Liver (tissue), 9 donors: ENCODE data around the gene SPINK6. TPM values are rescaled to one million over a fixed set of nuclear protein-coding genes. Genes with fewer than 3 reads are reported as not detected.

Experiments
- DNase-seq: peaks from one replicate; pipeline ENCODE4 v3.0.0-alpha.2; 2017; ENCODE audit warnings: low spot score
- H3K27ac ChIP-seq, 2 donors: one replicate each; pipeline ENCODE4 v1.7.0; 2013; ENCODE audit warnings: inconsistent platforms in 2 of 2, low read length in 2 of 2, control low read depth in 1 of 2, low read depth in 1 of 2, mild to moderate bottlenecking in 1 of 2
- H3K27me3 ChIP-seq, 4 donors: one replicate each; pipeline versions ENCODE4 v1.6.1 to v1.7.0; 2013; ENCODE audit warnings: low read length in 3 of 4, inconsistent platforms in 1 of 4, mild to moderate bottlenecking in 1 of 4, moderate library complexity in 1 of 4; ENCODE audit not compliant: control insufficient read depth in 4 of 4, insufficient read depth in 4 of 4
- H3K36me3 ChIP-seq, 4 donors: one replicate each; pipeline versions ENCODE4 v1.6.1 to v1.7.0; 2013; ENCODE audit warnings: low read length in 3 of 4, mild to moderate bottlenecking in 3 of 4, low read depth in 1 of 4, moderate library complexity in 1 of 4; ENCODE audit not compliant: control insufficient read depth in 4 of 4, insufficient read depth in 3 of 4
- H3K4me1 ChIP-seq, 4 donors: one replicate each; pipeline versions ENCODE4 v1.6.1 to v1.7.0; 2013; ENCODE audit warnings: low read length in 3 of 4, mild to moderate bottlenecking in 3 of 4, moderate library complexity in 1 of 4; ENCODE audit not compliant: control insufficient read depth in 4 of 4, insufficient read depth in 4 of 4
- H3K4me3 ChIP-seq, 3 donors: one replicate each; pipeline versions ENCODE4 v1.6.1 to v1.7.0; 2013; ENCODE audit warnings: low read length in 3 of 3, control low read depth in 1 of 3, low read depth in 1 of 3, mild to moderate bottlenecking in 1 of 3
- H3K9ac ChIP-seq, 2 donors: one replicate each; pipeline ENCODE4 v1.7.0; 2013; ENCODE audit warnings: low read length in 2 of 2, mild to moderate bottlenecking in 2 of 2, moderate library complexity in 2 of 2, control low read depth in 1 of 2, low read depth in 1 of 2
- H3K9me3 ChIP-seq, 4 donors: one replicate each; pipeline versions ENCODE4 v1.6.1 to v1.7.0; 2013; ENCODE audit warnings: low read length in 3 of 4; ENCODE audit not compliant: control insufficient read depth in 4 of 4
- EGR1 ChIP-seq, 2 donors: IDR thresholded peaks; 2 replicates each; pipeline ENCODE4 v1.6.1; 2016 to 2018; ENCODE audit warnings: antibody characterized with exemption in 2 of 2, low read depth in 2 of 2
- FOXA1 ChIP-seq: IDR thresholded peaks from 2 replicates; pipeline ENCODE4 v1.6.1; 2016; ENCODE audit warnings: antibody characterized with exemption
- FOXA2 ChIP-seq: IDR thresholded peaks from 2 replicates; pipeline ENCODE4 v1.6.1; 2016; ENCODE audit warnings: antibody characterized with exemption
- GABPA ChIP-seq, 2 donors: IDR thresholded peaks in 1 of 2; conservative IDR thresholded peaks in 1 of 2; 2 replicates each; pipeline ENCODE4 v1.6.1; 2016; ENCODE audit warnings: antibody characterized with exemption in 2 of 2, mild to moderate bottlenecking in 1 of 2, moderate library complexity in 1 of 2
- HNF4A ChIP-seq, 2 donors: conservative IDR thresholded peaks; 2 replicates each; pipeline ENCODE4 v1.6.1; 2016; ENCODE audit warnings: antibody characterized with exemption in 2 of 2, mild to moderate bottlenecking in 2 of 2
- HNF4G ChIP-seq: IDR thresholded peaks from 2 replicates; pipeline ENCODE4 v1.6.1; 2016; ENCODE audit warnings: antibody characterized with exemption
- JUND ChIP-seq, 2 donors: IDR thresholded peaks; 2 replicates each; pipeline ENCODE4 v1.6.1; 2016; ENCODE audit warnings: antibody characterized with exemption in 2 of 2
- NR2F2 ChIP-seq: IDR thresholded peaks from 2 replicates; pipeline ENCODE4 v1.6.1; 2016; ENCODE audit warnings: antibody characterized with exemption
- RAD21 ChIP-seq, 2 donors: IDR thresholded peaks; 2 replicates each; pipeline ENCODE4 v1.6.1; 2016; ENCODE audit warnings: antibody characterized with exemption in 2 of 2, mild to moderate bottlenecking in 2 of 2
- RXRA ChIP-seq, 2 donors: IDR thresholded peaks; 2 replicates each; pipeline ENCODE4 v1.6.1; 2017 to 2018; ENCODE audit warnings: antibody characterized with exemption in 2 of 2, mild to moderate bottlenecking in 1 of 2
- SP1 ChIP-seq: IDR thresholded peaks from 2 replicates; pipeline ENCODE4 v1.6.1; 2018; ENCODE audit warnings: antibody characterized with exemption, mild to moderate bottlenecking
- TAF1 ChIP-seq: conservative IDR thresholded peaks from 2 replicates; pipeline ENCODE4 v1.6.1; 2016; ENCODE audit warnings: antibody characterized with exemption, mild to moderate bottlenecking
- YY1 ChIP-seq: IDR thresholded peaks from 2 replicates; pipeline ENCODE4 v1.6.1; 2016; ENCODE audit warnings: antibody characterized with exemption, mild to moderate bottlenecking
- WGBS: extraction: QIAGEN DNeasy Blood & Tissue Kit; methylation state at CpG from one replicate; pipeline ENCODE4 v1.1.7; 2013; 5-methylcytosine and 5-hydroxymethylcytosine counted together
- polyA plus RNA-seq, 2 donors: library from polyadenylated mRNA; stranded (reverse) in 1 of 2; unstranded in 1 of 2; fragments of 200-250 nt in 1 of 2; fragments of >200 nt in 1 of 2; fragmentation: Nextera tagmentation in 1 of 2; extraction: Ambion mirVana in 1 of 2; gene quantifications; one replicate each; pipeline versions ENCODE4 v1.2.1 to v1.2.3, GENCODE V29; 2013 to 2015
- total RNA-seq, 2 donors: library from RNA; depleted of rRNA; stranded (reverse); fragments of >200 nt; gene quantifications; one replicate each; pipeline ENCODE4 v1.2.3, GENCODE V29; 2014
- TF ChIP-seq, protein P1 (sequence below): IDR thresholded peaks from 2 replicates; pipeline ENCODE4 v1.6.1; 2016; ENCODE audit warnings: antibody characterized with exemption
- TF ChIP-seq, protein P2 (sequence below): fragments of 150-350 bp; IDR thresholded peaks from 2 replicates; pipeline ENCODE4 v1.5.1; 2017; ENCODE audit warnings: improper control_type of control experiment, low read depth, low read length; ENCODE audit not compliant: missing input control
- TF ChIP-seq, protein P3 (sequence below): IDR thresholded peaks from 2 replicates; pipeline ENCODE4 v1.6.1; 2016; ENCODE audit warnings: antibody characterized with exemption, mild to moderate bottlenecking
- TF ChIP-seq, protein P4 (sequence below): IDR thresholded peaks from 2 replicates; pipeline ENCODE4 v1.6.1; 2016; ENCODE audit warnings: antibody characterized with exemption
- TF ChIP-seq, protein P5 (sequence below): IDR thresholded peaks from 2 replicates; pipeline ENCODE4 v1.6.1; 2016; ENCODE audit warnings: antibody characterized with exemption
- donor health status: healthy.
- donor health status: healthy.
- donor health status: healthy.
- donor health status: healthy.
- donor health status: healthy.

Gene SPINK6
- total and polyA plus RNA-seq, 4 donors, result not detected

DNA sequence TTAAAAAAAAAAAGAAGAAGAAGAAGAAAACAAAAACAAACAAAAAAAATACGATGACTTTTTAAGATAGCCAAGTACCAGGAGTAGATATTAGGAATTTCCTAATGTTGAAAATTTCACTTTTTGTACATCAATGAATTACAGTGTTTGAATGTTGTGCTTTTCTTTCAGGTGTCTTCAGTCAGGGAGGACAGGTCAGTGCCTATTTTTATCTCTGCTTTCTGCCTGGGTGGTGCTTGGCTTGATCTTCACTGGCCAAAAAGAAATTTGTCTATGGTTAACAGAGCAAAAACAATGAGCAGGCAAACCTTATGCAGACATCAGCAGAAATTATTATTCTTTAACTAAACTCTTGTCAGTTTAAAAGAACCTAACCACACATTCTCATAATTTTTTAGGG is 3.0 kb downstream of the SPINK6 start:
- H3K27me3 ChIP-seq, result no peaks in the 10 kb centered on the region
- peaks cover 0 to 8% (median 0%) of the 10 kb centered on the region in 4 donors for H3K4me1 ChIP-seq
- H3K9me3 ChIP-seq, result no peaks in the 10 kb centered on the region
- H3K27ac ChIP-seq, result no peak overlapping the region
- no peak for TF ChIP-seq EGR1 (IDR thresholded peaks at IDR 0.05; ENCODE audit: low read depth in 2 of 2)
- TF ChIP-seq HNF4G, result no peak
- TF ChIP-seq, protein P1, sequence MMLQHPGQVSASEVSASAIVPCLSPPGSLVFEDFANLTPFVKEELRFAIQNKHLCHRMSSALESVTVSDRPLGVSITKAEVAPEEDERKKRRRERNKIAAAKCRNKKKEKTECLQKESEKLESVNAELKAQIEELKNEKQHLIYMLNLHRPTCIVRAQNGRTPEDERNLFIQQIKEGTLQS, result no peak
- TF ChIP-seq NR2F2, result no peak
- TF ChIP-seq, protein P2, sequence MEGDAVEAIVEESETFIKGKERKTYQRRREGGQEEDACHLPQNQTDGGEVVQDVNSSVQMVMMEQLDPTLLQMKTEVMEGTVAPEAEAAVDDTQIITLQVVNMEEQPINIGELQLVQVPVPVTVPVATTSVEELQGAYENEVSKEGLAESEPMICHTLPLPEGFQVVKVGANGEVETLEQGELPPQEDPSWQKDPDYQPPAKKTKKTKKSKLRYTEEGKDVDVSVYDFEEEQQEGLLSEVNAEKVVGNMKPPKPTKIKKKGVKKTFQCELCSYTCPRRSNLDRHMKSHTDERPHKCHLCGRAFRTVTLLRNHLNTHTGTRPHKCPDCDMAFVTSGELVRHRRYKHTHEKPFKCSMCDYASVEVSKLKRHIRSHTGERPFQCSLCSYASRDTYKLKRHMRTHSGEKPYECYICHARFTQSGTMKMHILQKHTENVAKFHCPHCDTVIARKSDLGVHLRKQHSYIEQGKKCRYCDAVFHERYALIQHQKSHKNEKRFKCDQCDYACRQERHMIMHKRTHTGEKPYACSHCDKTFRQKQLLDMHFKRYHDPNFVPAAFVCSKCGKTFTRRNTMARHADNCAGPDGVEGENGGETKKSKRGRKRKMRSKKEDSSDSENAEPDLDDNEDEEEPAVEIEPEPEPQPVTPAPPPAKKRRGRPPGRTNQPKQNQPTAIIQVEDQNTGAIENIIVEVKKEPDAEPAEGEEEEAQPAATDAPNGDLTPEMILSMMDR, result no peak
- TF ChIP-seq, protein P3, sequence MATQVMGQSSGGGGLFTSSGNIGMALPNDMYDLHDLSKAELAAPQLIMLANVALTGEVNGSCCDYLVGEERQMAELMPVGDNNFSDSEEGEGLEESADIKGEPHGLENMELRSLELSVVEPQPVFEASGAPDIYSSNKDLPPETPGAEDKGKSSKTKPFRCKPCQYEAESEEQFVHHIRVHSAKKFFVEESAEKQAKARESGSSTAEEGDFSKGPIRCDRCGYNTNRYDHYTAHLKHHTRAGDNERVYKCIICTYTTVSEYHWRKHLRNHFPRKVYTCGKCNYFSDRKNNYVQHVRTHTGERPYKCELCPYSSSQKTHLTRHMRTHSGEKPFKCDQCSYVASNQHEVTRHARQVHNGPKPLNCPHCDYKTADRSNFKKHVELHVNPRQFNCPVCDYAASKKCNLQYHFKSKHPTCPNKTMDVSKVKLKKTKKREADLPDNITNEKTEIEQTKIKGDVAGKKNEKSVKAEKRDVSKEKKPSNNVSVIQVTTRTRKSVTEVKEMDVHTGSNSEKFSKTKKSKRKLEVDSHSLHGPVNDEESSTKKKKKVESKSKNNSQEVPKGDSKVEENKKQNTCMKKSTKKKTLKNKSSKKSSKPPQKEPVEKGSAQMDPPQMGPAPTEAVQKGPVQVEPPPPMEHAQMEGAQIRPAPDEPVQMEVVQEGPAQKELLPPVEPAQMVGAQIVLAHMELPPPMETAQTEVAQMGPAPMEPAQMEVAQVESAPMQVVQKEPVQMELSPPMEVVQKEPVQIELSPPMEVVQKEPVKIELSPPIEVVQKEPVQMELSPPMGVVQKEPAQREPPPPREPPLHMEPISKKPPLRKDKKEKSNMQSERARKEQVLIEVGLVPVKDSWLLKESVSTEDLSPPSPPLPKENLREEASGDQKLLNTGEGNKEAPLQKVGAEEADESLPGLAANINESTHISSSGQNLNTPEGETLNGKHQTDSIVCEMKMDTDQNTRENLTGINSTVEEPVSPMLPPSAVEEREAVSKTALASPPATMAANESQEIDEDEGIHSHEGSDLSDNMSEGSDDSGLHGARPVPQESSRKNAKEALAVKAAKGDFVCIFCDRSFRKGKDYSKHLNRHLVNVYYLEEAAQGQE, result no peak
- TF ChIP-seq HNF4A (conservative IDR thresholded peaks at IDR 0.05), result no peak
- no peak for TF ChIP-seq GABPA (IDR thresholded peaks at IDR 0.05 in 1 of 2, conservative IDR thresholded peaks at IDR 0.05 in 1 of 2)
- TF ChIP-seq, protein P4, sequence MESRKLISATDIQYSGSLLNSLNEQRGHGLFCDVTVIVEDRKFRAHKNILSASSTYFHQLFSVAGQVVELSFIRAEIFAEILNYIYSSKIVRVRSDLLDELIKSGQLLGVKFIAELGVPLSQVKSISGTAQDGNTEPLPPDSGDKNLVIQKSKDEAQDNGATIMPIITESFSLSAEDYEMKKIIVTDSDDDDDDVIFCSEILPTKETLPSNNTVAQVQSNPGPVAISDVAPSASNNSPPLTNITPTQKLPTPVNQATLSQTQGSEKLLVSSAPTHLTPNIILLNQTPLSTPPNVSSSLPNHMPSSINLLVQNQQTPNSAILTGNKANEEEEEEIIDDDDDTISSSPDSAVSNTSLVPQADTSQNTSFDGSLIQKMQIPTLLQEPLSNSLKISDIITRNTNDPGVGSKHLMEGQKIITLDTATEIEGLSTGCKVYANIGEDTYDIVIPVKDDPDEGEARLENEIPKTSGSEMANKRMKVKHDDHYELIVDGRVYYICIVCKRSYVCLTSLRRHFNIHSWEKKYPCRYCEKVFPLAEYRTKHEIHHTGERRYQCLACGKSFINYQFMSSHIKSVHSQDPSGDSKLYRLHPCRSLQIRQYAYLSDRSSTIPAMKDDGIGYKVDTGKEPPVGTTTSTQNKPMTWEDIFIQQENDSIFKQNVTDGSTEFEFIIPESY, result no peak
- TF ChIP-seq, protein P5, sequence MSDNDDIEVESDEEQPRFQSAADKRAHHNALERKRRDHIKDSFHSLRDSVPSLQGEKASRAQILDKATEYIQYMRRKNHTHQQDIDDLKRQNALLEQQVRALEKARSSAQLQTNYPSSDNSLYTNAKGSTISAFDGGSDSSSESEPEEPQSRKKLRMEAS, result no peak
- no peak for TF ChIP-seq YY1
- TF ChIP-seq FOXA1, result no peak
- TF ChIP-seq JUND (IDR thresholded peaks at IDR 0.05), result no peak
- TF ChIP-seq RAD21 (IDR thresholded peaks at IDR 0.05), result no peak
- TF ChIP-seq SP1, result no peak
- no peak for TF ChIP-seq RXRA (IDR thresholded peaks at IDR 0.05)
- TF ChIP-seq TAF1, result no peak
- TF ChIP-seq FOXA2, result no peak
- DNase-seq, result no peak
- no peak overlapping the region for H3K4me3 ChIP-seq
- no peak overlapping the region for H3K9ac ChIP-seq
- H3K36me3 ChIP-seq, result no peaks in the 10 kb centered on the region
- WGBS, result 51% methylated on average over 1 of the region's 1 CpG
